Activated B cell treated with CpG ODN at 0.5 μM for 24 hours (primary cell): ENCODE results near the gene GAREM1. TPM values are rescaled to one million over a fixed set of nuclear protein-coding genes. Genes with fewer than 3 reads are reported as not detected.

Experiments used
- ATAC-seq: fragments of 200-7000 bp; cut with Tn5 transposase; one replicate; pipeline ENCODE4 v1.10.0; 2021; ENCODE audit warnings: low read depth, mild to moderate bottlenecking, moderate library complexity
- CTCF ChIA-PET: fragments of 350-600 bp; sonication (Branson Sonifier 250); formaldehyde crosslinking; loops from one replicate; lab custom pipeline; 2021; ENCODE audit warnings: antibody characterized with exemption; lab: Charles Lee
- POLR2A ChIA-PET: fragments of 350-600 bp; sonication (Branson Sonifier 250); formaldehyde crosslinking; loops from one replicate; lab custom pipeline; 2021; ENCODE audit warnings: antibody characterized with exemption; lab: Charles Lee
- DNase-seq: peaks from one replicate; pipeline ENCODE4 v3.0.0; 2022
- H3K27ac Mint-ChIP-seq: one replicate; pipeline ENCODE4 v1.8.0; 2020; ENCODE audit warnings: mixed read lengths
- H3K27me3 Mint-ChIP-seq: one replicate; pipeline ENCODE4 v1.8.0; 2021; ENCODE audit warnings: mixed read lengths
- H3K36me3 Mint-ChIP-seq: one replicate; pipeline ENCODE4 v1.8.0; 2021; ENCODE audit warnings: low read depth, mixed read lengths
- H3K4me1 Mint-ChIP-seq: one replicate; pipeline ENCODE4 v1.8.0; 2021; ENCODE audit warnings: mixed read lengths
- H3K4me3 Mint-ChIP-seq: one replicate; pipeline ENCODE4 v1.8.0; 2020; ENCODE audit warnings: mild to moderate bottlenecking, mixed read lengths
- H3K9me3 Mint-ChIP-seq: one replicate; pipeline ENCODE4 v1.8.0; 2020; ENCODE audit warnings: mixed read lengths
- CTCF ChIP-seq: fragments of 200-600 bp; IDR thresholded peaks from one replicate; pipeline ENCODE4 v1.8.0; 2022; ENCODE audit warnings: antibody characterized with exemption, mild to moderate bottlenecking
- intact Hi-C: fragments of 100-400 bp; cut with micrococcal nuclease; formaldehyde crosslinking; loops from one replicate; pipeline ENCODE4 v1.15.1; 2024
- total RNA-seq: library from RNA; stranded (reverse); gene quantifications from 2 replicates; pipeline ENCODE4 v1.2.3, GENCODE V29; 2022

Gene GAREM1
- total RNA-seq, 1 donor from 2014 or later, result not detected

GRCh38 chr18:32328379-32328778, 142.3 kb downstream of the GAREM1 start:
- no peak for ATAC-seq
- peaks cover 2% of the 10 kb centered on the region for H3K27me3 Mint-ChIP-seq
- CTCF ChIA-PET, result no interaction called here
- no peaks in the 10 kb centered on the region for H3K9me3 Mint-ChIP-seq
- H3K4me3 Mint-ChIP-seq, result no peak overlapping the region
- H3K4me1 Mint-ChIP-seq, result no peaks in the 10 kb centered on the region
- no peaks in the 10 kb centered on the region for H3K36me3 Mint-ChIP-seq
- TF ChIP-seq CTCF, result no peak
- POLR2A ChIA-PET, result no interaction called here
- no peak overlapping the region for H3K27ac Mint-ChIP-seq
- no peak for DNase-seq
- intact Hi-C loops, result no loop called here

GRCh38 chr18:32326450-32327308, 144.0 kb downstream of the GAREM1 start:
- Mint-ChIP-seq H3K36me3 (no peaks in the 10 kb centered on the region), H3K4me1 (no peaks in the 10 kb centered on the region), H3K27me3 (peaks cover 2% of the 10 kb centered on the region), H3K4me3 (no peak overlapping the region), H3K9me3 (no peaks in the 10 kb centered on the region), H3K27ac (no peak overlapping the region)
- TF ChIP-seq CTCF, result no peak
- intact Hi-C loops, result no loop called here
- ChIA-PET POLR2A (no interaction called here), CTCF (no interaction called here)
- DNase-seq (no peak), ATAC-seq (no peak)

- Mint-ChIP-seq H3K4me1 (no peaks in the 10 kb centered on the region), H3K9me3 (no peaks in the 10 kb centered on the region), H3K4me3 (no peak overlapping the region), H3K36me3 (no peaks in the 10 kb centered on the region), H3K27me3 (peaks cover 2% of the 10 kb centered on the region), H3K27ac (no peak overlapping the region)
- no peak for TF ChIP-seq CTCF
- ChIA-PET POLR2A (no interaction called here), CTCF (no interaction called here)
- DNase-seq, result no peak
- intact Hi-C loops, result no loop called here
- ATAC-seq, result no peak
Measured at GRCh38 chr18:32324181-32324580, 146.5 kb downstream of the GAREM1 start.

- no peak for ATAC-seq
Measured at GRCh38 chr18:32321826-32322225, 148.9 kb downstream of the GAREM1 start.

More at GRCh38 chr18:32321826-32322225, 148.9 kb downstream of the GAREM1 start:
- TF ChIP-seq CTCF, result no peak
- Mint-ChIP-seq H3K27ac (no peak overlapping the region), H3K4me1 (no peaks in the 10 kb centered on the region), H3K4me3 (no peak overlapping the region), H3K27me3 (peaks cover 2% of the 10 kb centered on the region), H3K36me3 (no peaks in the 10 kb centered on the region), H3K9me3 (no peaks in the 10 kb centered on the region)
- CTCF ChIA-PET, result no interaction called here
- intact Hi-C loops, result no loop called here
- POLR2A ChIA-PET, result no interaction called here
- no peak for DNase-seq
